ENCODE measurements around the gene NHSL1. TPM values are rescaled to one million over a fixed set of nuclear protein-coding genes. Genes with fewer than 3 reads are reported as not detected.

Gene NHSL1
- total RNA-seq, 2 donors from 2014 or later: 82.8 to 94.8 TPM

- DNase-seq: no peak
- Histone ChIP-seq H3K27ac (no peak overlapping the region), H3K4me1 (no peaks in the 10 kb centered on the region), H3K36me3 (no peaks in the 10 kb centered on the region), H3K9ac (ENCODE audit: low read depth in 2 of 2, low read length in 2 of 2) (no peak overlapping the region), H3K4me3 (no peak overlapping the region), H3K9me3 (no peaks in the 10 kb centered on the region), H3K27me3 (no peaks in the 10 kb centered on the region)
- no peak for TF ChIP-seq CTCF (IDR thresholded peaks at IDR 0.05)
- intact Hi-C loops (cut with DNase I): no loop called here
Observed at GRCh38 chr6:138382498-138383265, 116.6 kb downstream of the NHSL1 start.

DNA sequence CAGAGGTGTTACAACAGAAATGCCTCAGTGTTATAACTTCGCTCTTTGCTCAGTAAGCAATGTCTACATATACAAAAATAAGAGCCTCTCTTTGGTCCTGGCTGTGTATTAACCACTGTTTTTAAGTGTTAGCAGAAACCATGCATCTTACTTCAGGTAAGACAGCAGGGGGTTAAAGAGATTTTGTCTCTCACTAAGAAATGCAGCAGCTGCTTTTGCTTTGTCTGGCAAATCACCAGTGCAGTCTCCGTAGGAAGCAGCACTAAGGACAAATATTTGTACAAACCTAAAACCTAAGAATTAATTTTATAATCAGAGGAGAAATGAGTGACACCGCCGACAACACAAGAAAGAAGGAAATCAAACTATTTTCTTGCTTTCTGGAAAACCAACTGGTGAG is 120.8 kb downstream of the NHSL1 start:
- H3K4me1 ChIP-seq: no peaks in the 10 kb centered on the region
- H3K9ac ChIP-seq (ENCODE audit: low read depth in 2 of 2, low read length in 2 of 2): no peak overlapping the region
- H3K4me3 ChIP-seq: no peak overlapping the region
- no peaks in the 10 kb centered on the region for H3K27me3 ChIP-seq
- DNase-seq: no peak
- TF ChIP-seq CTCF (IDR thresholded peaks at IDR 0.05): no peak
- no peak overlapping the region for H3K27ac ChIP-seq
- H3K9me3 ChIP-seq: no peaks in the 10 kb centered on the region
- no peaks in the 10 kb centered on the region for H3K36me3 ChIP-seq
- intact Hi-C loops (cut with DNase I): no loop called here

DNA sequence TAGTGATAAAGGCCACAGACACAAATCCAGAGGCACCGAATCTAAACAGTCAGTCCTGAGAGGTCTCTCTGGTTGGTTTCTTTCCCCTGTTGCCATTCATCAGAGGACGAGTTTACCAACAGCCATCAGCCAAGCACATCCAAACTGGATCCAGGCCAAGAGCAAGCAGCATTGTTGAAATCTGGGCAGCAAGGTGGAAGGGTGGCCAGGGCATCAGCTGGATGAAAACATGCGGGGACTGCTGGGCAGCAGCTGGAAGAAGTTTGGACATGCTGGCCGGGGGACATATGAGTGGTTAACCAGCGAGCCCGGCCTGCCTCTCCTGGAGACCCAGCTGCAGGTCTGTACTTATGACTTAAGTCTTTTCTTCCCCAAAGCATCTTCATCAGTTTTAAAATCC is 121.5 kb downstream of the NHSL1 start, which contains the start of gene SMIM28:
Gene SMIM28 (plus strand): TSS at position 62 of the 400 bp plus-strand sequence. CDS start 168 bp downstream, at position 230.
- intact Hi-C loops (cut with DNase I): no loop called here
- Histone ChIP-seq H3K4me3 (no peak within 1 kb of the TSS), H3K9ac (ENCODE audit: low read depth in 2 of 2, low read length in 2 of 2) (no peak within 1 kb of the TSS), H3K4me1 (no peaks in the 10 kb centered on the region), H3K9me3 (no peaks in the 10 kb centered on the region), H3K27ac (no peak within 1 kb of the TSS), H3K36me3 (no peaks in the 10 kb centered on the region), H3K27me3 (no peaks in the 10 kb centered on the region)
- TF ChIP-seq CTCF (IDR thresholded peaks at IDR 0.05): no peak
- no peak for DNase-seq

- Histone ChIP-seq H3K36me3 (no peaks in the 10 kb centered on the region), H3K4me1 (no peaks in the 10 kb centered on the region), H3K27me3 (no peaks in the 10 kb centered on the region), H3K4me3 (no peak overlapping the region), H3K9me3 (no peaks in the 10 kb centered on the region), H3K27ac (no peak overlapping the region), H3K9ac (ENCODE audit: low read depth in 2 of 2, low read length in 2 of 2) (no peak overlapping the region)
- no peak for TF ChIP-seq CTCF (IDR thresholded peaks at IDR 0.05)
- intact Hi-C loops (cut with DNase I): no loop called here
- no peak for DNase-seq
Observed at GRCh38 chr6:138377042-138377441, 122.3 kb downstream of the NHSL1 start.

DNA sequence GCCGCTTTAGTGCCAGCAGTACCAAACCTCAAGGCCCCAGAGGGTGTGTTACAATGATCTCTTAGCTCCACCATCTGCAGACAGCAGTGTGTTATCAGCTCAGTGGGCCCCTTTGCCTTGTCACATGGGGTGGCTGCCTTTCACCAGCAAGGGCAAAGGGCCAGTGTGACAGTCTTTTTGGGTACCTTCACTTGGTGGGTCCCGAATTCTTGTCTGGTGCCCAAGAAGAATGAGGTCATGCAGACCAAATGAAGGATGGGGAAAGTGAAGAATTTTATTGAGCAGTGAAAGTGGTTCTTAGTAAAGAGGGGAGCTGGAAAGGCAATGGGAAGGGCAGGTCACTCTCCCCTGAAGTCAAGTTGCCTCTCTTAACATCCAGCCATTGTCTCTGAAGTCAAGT is 124.5 kb downstream of the NHSL1 start:
- H3K27me3 ChIP-seq: no peaks in the 10 kb centered on the region
- no peak overlapping the region for H3K9ac ChIP-seq (ENCODE audit: low read depth in 2 of 2, low read length in 2 of 2)
- no peaks in the 10 kb centered on the region for H3K36me3 ChIP-seq
- no peaks in the 10 kb centered on the region for H3K9me3 ChIP-seq
- H3K27ac ChIP-seq: no peak overlapping the region
- intact Hi-C loops (cut with DNase I): no loop called here
- no peak for TF ChIP-seq CTCF (IDR thresholded peaks at IDR 0.05)
- no peak for DNase-seq
- no peaks in the 10 kb centered on the region for H3K4me1 ChIP-seq
- H3K4me3 ChIP-seq: no peak overlapping the region
